ENCODE measurements around the gene ARHGAP42. TPM values are rescaled to one million over a fixed set of nuclear protein-coding genes. Genes with fewer than 3 reads are reported as not detected.

The ARHGAP42 gene
- total RNA-seq, 1 experiment from 2014 or later: 8.0 TPM

DNA sequence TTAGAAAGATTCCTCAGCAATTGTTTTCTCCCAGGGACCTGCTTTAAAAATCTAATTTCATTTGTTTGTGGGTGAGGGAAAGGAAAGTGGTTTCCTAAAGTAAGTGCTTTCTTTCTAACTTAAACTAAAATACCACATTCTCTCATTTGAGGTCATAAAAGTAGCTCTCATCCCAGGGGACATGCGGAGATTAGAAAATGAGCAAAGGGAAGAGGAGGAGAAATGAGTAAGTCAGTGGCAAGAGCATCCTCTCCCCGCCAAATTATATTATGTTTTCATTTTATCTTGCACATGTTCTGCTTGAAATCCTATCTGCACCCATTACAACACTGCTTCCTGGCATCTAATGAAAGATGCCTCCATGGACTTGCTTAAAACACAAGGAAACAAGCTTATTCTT is 191.4 kb downstream of the ARHGAP42 start:
- ChIA-PET POLR2A (ENCODE audit: low non-redundant PET) (interaction anchor here (0.8 kb wide), 1 partner anchor 191 kb away, joined by 4 read pairs; no protein-coding TSS in a partner anchor), CTCF (no interaction called here)
- no peaks in the 10 kb centered on the region for H3K36me3 ChIP-seq (ENCODE audit: insufficient read depth, low read length, poor library complexity, severe bottlenecking)
- intact Hi-C loops (cut with micrococcal nuclease; ENCODE audit: unreplicated experiment): no loop called here
- no peaks in the 10 kb centered on the region for H3K27me3 ChIP-seq (replicated peaks; ENCODE audit: insufficient read depth, low read depth, low read length, poor library complexity)
- TF ChIP-seq EZH2 (IDR thresholded peaks at IDR 0.05; ENCODE audit: borderline replicate concordance, low read depth, low read length, poor library complexity, severe bottlenecking): no peak
- TF ChIP-seq, protein P1, sequence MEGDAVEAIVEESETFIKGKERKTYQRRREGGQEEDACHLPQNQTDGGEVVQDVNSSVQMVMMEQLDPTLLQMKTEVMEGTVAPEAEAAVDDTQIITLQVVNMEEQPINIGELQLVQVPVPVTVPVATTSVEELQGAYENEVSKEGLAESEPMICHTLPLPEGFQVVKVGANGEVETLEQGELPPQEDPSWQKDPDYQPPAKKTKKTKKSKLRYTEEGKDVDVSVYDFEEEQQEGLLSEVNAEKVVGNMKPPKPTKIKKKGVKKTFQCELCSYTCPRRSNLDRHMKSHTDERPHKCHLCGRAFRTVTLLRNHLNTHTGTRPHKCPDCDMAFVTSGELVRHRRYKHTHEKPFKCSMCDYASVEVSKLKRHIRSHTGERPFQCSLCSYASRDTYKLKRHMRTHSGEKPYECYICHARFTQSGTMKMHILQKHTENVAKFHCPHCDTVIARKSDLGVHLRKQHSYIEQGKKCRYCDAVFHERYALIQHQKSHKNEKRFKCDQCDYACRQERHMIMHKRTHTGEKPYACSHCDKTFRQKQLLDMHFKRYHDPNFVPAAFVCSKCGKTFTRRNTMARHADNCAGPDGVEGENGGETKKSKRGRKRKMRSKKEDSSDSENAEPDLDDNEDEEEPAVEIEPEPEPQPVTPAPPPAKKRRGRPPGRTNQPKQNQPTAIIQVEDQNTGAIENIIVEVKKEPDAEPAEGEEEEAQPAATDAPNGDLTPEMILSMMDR (conservative IDR thresholded peaks at IDR 0.05; ENCODE audit: low read depth, low read length): no peak
- no peak overlapping the region for H3K27ac ChIP-seq (ENCODE audit: low read depth, low read length, poor library complexity, severe bottlenecking)
- DNase-seq (ENCODE audit: low spot score): peak; percentile 59
- no TSS peak for BruUV-seq (replicated peaks)
- no peaks in the 10 kb centered on the region for H3K9me3 ChIP-seq (ENCODE audit: low read depth, low read length, poor library complexity, severe bottlenecking)
- peaks cover 17% of the 10 kb centered on the region for H3K4me1 ChIP-seq (ENCODE audit: insufficient read depth, low read length, poor library complexity, severe bottlenecking)
- H3K4me3 ChIP-seq (ENCODE audit: low read depth, low read length, poor library complexity, severe bottlenecking): no peak overlapping the region

DNA sequence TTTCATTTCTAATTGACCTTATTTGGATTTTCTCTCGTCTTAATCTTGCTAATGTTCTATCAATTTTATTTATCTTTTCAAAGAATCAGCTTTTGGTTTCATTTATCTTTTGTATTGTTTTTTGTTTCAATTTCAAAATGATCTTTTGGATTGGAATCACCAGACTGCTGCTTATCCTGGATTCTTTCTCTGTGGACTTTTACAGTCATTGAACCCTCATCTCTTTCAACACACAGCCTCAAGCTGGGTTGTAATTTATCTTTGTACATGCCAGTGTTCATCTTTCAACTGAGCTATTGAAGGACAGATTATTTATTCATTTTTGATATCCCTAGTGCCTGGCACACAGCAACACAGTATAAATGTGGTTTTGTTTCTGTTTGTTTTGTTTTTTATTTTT is 195.9 kb downstream of the ARHGAP42 start:
- Histone ChIP-seq H3K9me3 (ENCODE audit: low read depth, low read length, poor library complexity, severe bottlenecking) (no peaks in the 10 kb centered on the region), H3K27ac (ENCODE audit: low read depth, low read length, poor library complexity, severe bottlenecking) (no peak overlapping the region), H3K36me3 (ENCODE audit: insufficient read depth, low read length, poor library complexity, severe bottlenecking) (no peaks in the 10 kb centered on the region), H3K4me1 (ENCODE audit: insufficient read depth, low read length, poor library complexity, severe bottlenecking) (peaks cover 4% of the 10 kb centered on the region), H3K27me3 (replicated peaks; ENCODE audit: insufficient read depth, low read depth, low read length, poor library complexity) (no peaks in the 10 kb centered on the region), H3K4me3 (ENCODE audit: low read depth, low read length, poor library complexity, severe bottlenecking) (no peak overlapping the region)
- no peak for TF ChIP-seq EZH2 (IDR thresholded peaks at IDR 0.05; ENCODE audit: borderline replicate concordance, low read depth, low read length, poor library complexity, severe bottlenecking)
- TF ChIP-seq, protein P1 (conservative IDR thresholded peaks at IDR 0.05; ENCODE audit: low read depth, low read length): no peak
- intact Hi-C loops (cut with micrococcal nuclease; ENCODE audit: unreplicated experiment): no loop called here
- ChIA-PET CTCF (no interaction called here), POLR2A (ENCODE audit: low non-redundant PET) (no interaction called here)
- BruUV-seq (replicated peaks): no TSS peak
- DNase-seq (ENCODE audit: low spot score): no peak

GRCh38 chr11:100883830-100884229 is 196.7 kb downstream of the ARHGAP42 start:
- TF ChIP-seq, protein P1 (conservative IDR thresholded peaks at IDR 0.05; ENCODE audit: low read depth, low read length): no peak
- TF ChIP-seq EZH2 (IDR thresholded peaks at IDR 0.05; ENCODE audit: borderline replicate concordance, low read depth, low read length, poor library complexity, severe bottlenecking): no peak
- ChIA-PET POLR2A (ENCODE audit: low non-redundant PET) (no interaction called here), CTCF (no interaction called here)
- intact Hi-C loops (cut with micrococcal nuclease; ENCODE audit: unreplicated experiment): no loop called here
- H3K27ac ChIP-seq (ENCODE audit: low read depth, low read length, poor library complexity, severe bottlenecking): no peak overlapping the region
- H3K4me3 ChIP-seq (ENCODE audit: low read depth, low read length, poor library complexity, severe bottlenecking): no peak overlapping the region
- H3K9me3 ChIP-seq (ENCODE audit: low read depth, low read length, poor library complexity, severe bottlenecking): no peaks in the 10 kb centered on the region
- BruUV-seq (replicated peaks): no TSS peak
- no peak for DNase-seq (ENCODE audit: low spot score)
- no peaks in the 10 kb centered on the region for H3K36me3 ChIP-seq (ENCODE audit: insufficient read depth, low read length, poor library complexity, severe bottlenecking)
- H3K27me3 ChIP-seq (replicated peaks; ENCODE audit: insufficient read depth, low read depth, low read length, poor library complexity): no peaks in the 10 kb centered on the region
- no peaks in the 10 kb centered on the region for H3K4me1 ChIP-seq (ENCODE audit: insufficient read depth, low read length, poor library complexity, severe bottlenecking)

Measured in A673 (cell line).